CD4-positive, alpha-beta T cell treated with Interleukin-17A for 4 hours (primary cell): Measurements from ENCODE around the gene MLIP.

Experiments
- DNase-seq: peaks from one replicate; pipeline ENCODE4 v3.0.0-alpha.2; 2020; ENCODE audit warnings: mixed read lengths

Gene MLIP

DNA sequence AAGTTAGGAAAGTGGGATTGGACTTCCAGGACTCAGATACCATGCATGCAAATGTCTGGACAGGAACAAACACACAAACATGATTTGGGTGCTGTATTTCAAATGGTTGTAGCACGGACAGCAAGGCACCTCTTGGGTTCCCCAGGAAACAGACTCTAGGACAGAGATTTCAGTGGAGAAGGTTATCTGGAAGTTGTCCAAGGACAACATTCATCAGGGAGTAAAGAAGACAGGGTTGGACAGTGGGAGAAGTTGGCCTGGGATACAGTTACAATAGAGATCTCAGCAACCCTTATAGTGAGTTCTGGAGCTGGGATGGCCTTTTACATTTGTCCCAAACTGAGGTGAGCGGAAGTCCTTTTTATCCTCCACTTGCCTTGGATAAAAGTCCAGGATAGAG lies 177.2 kb downstream of the MLIP start:
- DNase-seq = no peak

DNA sequence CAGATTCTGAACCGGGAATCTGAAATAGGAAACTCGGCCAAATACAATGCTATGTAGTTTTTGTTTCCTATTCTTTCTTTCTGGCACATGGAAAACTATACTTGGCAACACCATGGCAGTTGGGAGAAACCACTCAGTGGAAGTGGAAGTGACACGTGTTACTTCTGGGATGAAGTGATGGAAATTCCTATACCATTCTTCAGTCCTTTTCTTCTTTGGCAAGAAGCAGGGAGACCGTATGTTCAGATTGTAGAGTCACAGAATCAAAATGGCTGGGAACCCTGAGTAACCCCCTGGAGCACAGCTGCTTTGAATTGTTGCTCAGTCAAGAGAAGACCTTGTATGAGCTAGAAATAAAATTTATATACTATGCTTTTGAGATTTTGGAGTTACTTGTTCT lies 178.2 kb downstream of the MLIP start:
- no peak for DNase-seq

DNA sequence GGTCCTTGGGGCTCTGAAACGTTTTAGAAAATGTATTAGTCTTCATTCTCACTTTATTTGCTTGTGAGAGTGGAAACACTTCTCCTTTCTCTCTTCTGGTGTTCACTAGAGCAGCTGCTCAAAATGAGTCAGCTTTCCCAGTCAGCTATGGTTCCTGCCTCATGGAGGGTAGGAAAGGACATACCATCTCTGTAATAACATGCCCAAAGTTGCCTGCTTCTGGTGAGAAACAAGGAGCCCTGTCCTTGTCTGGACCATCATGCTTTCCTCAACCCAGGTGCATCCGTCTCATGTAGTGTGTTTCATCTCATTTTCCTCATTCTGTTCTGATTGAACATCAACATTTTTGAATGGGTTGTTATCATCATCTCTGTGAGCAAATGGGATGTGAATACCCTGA lies 179.9 kb downstream of the MLIP start:
- DNase-seq = no peak

DNA sequence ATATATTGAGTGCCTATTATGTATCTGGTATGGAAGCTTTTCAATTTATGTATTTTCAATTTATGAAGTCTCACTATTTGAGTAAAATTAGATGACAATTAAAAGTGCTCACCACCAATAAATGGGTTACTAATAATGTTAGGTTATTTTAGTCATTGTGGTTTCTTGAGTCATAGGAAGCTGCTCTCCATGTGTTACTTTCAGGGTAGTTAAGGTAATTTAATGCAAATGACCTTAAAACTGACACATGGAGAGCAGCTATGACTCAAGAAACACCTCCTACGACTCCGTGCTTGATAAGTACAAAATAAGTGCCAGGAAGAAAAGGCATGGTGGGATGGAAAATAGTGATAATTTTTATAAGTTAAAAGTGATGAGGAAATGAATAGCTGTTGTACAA lies 180.5 kb downstream of the MLIP start:
- no peak for DNase-seq

DNA sequence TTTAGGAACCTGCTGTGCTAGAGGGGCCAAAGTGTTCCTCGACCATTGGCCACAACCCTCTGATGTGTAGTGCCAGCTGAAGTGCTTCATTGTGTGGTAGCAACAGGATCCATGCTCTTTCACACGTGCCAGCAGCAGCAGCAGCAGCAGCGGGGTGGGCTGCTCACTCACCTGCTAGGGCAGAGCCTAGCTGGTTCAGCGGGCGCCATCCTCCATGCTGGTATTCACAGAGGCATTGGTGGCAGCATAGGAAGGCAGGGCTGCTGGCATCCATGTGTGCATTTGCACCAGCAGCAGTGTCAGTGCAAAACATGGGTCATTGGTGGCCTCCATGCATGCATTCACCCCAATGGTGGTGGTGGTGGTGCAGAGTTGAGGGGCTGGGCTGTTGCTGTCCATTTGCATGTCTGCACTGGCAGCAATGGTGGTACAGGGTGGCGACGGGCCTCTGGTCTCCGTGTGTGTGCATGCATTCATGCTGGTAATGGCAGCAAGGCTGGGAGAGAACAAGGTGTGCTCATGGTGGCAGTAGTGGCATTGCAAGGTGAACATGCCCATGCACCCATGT lies 183.8 kb downstream of the MLIP start:
- DNase-seq = no peak

DNA sequence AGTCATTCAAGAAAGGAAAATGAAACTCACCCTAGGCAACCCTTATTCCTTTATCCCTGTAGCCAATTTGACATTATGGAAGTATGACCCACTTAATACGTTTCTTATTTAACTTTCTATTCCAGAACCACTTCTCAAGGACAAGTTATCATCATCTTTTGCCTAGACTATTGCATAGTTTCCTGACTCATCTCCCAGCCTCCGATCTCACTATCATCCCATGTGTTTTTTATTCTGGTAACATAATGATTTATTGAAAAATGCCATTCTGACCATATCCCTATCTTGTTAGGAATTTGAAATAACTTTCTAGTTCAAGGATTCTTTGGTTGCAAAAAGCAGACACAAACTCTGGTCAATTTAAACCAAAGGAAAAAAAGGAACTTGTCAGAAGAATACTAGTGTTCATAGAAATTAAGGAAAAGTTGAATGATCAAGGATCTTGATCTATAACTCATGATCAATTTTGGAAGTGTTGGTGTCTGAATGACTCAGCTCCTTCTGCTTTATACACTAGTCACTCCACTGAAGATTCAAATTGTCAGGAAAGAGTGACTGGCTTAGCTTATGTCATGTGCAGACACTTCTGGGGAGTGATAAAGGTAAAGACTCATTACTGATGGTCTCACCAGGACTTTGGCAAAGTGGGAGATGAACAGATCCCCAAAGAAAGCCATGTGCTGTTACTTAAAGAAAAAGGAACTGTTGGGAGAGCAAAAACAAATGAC lies 188.5 kb downstream of the MLIP start:
- DNase-seq = no peak

DNA sequence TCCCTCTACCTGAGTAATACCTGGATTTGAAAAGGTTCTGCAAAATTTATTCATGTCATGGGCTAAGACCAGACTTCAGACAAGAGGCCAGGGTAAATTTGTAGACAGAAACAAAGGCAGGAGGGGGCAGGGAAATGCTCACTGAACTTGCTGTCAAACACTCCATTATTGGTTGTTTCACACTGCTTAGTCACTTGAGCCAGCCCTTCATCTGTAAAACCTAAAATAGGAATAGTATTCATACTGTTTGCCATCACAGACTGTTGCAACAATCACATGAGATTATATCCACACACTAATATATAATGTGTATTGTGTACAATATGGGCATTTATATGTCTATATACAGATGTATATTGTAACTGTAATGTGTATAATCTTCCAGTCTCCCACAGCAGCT lies 190.5 kb downstream of the MLIP start:
- no peak for DNase-seq

DNA sequence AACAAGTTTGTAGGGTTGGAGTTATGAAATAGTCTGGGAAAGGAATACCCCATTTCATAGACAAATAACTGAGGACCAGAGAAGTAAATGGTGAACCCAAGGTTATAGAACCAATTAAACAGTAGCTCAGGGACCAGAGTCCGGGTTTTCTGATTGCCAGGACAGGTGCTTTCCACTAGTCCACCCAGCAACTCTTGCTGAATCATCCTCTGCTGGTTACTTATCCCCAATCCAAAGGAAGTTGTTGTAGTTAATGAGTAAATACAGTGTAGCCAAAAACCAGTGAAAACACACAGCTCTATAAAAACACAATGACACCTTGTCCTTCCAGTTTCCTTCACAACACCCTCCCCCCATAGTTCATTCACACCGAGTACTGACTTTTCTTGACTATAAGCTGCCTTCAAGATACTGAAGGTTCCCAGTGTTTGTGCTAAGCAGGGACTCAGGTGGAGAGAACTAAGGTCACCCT lies 196.2 kb downstream of the MLIP start:
- no peak for DNase-seq

DNA sequence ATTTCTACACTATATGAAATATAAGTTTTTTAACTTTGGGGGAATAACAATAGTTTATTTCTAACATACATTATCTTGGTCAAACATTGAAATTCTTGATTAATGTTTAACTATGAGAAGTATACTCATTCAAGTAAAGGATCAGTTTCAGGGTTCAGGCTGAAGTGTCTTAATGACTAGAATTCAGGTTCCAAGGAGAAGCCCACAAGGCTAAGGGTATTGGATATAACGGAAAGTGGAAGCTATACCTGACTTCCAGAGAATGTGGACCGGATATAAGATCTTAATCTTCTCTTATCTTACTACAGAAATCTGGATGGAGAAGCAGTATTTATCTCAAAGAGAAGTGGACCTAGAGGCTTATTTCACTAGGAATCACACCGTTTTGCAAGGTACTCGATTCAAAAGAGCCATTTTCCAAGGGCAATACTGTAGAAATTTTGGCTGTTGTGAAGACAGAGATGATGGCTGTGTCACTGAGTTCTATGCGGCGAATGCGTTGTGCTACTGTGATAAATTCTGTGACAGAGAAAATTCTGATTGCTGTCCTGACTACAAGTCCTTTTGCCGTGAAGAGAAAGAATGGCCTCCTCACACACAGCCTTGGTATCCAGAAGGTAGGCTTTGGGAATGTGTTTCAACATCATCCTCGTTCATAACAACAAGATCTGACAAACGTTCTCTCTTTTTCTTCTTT lies 197.2 kb downstream of the MLIP start, which contains the start of gene TINAG:
TSS of gene TINAG (plus strand) at position 153 of the 697 bp plus-strand sequence. CDS start at position 263, 110 bp downstream.
- DNase-seq = no peak

DNA sequence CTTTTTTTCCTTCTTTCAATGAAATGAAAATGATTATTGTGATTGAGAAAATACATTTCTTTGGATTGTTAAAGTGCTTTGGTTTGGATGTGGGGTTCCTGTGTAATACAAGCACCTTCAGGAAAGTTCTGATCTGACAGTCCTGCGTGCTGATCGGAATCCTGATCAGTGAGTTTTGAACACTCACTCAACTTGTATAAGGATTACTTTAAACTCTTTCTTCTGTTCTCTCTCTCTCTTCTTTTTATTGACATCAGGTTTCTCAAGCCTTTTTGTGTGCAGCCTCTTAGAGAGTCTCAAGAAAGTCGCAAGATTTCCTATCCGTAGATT lies 197.7 kb downstream of the MLIP start:
- no peak for DNase-seq

DNA sequence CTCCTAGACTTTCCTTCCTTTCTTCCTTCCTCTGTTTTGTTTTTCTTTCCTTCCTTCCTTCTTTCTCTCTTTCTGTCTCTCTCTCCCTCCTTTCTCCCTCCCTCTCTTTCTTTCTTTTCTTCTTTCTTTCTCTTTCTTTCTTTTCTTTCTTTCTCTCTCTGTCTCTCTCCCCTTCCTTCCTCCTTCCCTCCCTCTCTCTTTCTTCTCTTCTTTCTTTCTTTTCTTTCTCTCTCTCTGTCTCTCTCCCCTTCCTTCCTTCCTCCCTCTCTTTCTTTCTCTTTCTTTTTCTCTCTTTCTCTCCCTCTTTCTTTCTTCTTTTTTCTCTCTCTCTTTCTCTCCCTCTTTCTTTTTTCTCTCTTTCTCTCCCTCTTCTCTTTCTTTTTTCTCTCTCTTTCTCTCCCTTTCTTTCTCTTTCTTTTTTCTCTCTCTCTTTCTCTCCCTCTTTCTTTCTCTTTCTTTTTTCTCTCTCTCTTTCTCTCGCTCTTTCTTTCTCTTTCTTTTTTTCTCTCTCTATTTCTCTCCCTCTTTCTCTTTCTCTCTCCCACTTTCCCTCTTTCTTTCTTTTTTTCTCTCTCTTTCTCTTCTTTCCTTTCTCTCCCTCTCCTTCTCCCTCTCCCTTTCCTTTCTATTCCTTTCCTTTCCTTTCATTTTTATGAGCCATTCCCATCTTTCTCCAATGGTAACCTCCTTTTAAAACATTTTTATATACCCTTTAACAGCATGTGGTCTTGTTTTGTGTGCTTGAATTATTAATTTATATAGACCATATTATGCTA lies 199.3 kb downstream of the MLIP start:
- no peak for DNase-seq

DNA sequence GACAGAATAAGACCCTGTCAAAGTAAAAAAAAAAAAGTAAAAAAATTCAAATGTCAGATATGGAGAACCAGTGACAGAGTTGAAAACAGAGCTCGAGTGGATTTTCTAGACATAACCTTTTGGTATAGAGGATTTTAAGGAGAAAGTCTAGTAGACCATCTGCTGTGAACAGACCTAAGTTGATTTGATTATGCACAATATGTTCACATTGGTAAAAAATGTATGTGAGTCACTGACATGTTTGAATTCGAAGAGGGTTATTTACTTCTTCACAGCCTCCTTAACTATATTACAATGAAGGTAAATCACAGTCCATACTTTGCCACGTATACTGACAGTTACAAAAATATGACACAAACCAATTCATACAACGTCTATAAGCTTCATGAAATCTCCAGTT lies 204.4 kb downstream of the MLIP start:
- DNase-seq = no peak
